Kidney (tissue), 14 donors: ENCODE measurements around the gene ST3GAL3. TPM values are rescaled to one million over a fixed set of nuclear protein-coding genes. Genes with fewer than 3 reads are reported as not detected.

Experiments
- DNase-seq, 5 donors: peaks; one replicate each; pipeline ENCODE4 v3.0.0-alpha.2; 2013 to 2020
- FAIRE-seq: peaks from 2 replicates; lab custom pipeline; 2012; peaks lifted over from hg19 to GRCh38; lab: Jason Lieb, UNC
- H3K27ac ChIP-seq, 2 donors: one replicate each; pipeline ENCODE4 v1.7.0; 2013; ENCODE audit warnings: low read depth in 2 of 2, low read length in 2 of 2, inconsistent platforms in 1 of 2
- H3K27me3 ChIP-seq: one replicate; pipeline ENCODE4 v1.7.1; 2013; ENCODE audit warnings: low read length, inconsistent platforms; ENCODE audit not compliant: control insufficient read depth, insufficient read depth
- H3K36me3 ChIP-seq, 3 donors: one replicate each; pipeline versions ENCODE4 v1.7.0 to v1.7.1; 2013; ENCODE audit warnings: low read length in 3 of 3, control low read depth in 1 of 3, inconsistent platforms in 1 of 3; ENCODE audit not compliant: insufficient read depth in 3 of 3, control insufficient read depth in 2 of 3
- H3K4me1 ChIP-seq, 3 donors: one replicate each; pipeline versions ENCODE4 v1.7.0 to v1.7.1; 2013; ENCODE audit warnings: low read length in 3 of 3, inconsistent platforms in 1 of 3, low read depth in 1 of 3; ENCODE audit not compliant: control insufficient read depth in 2 of 3, insufficient read depth in 2 of 3
- H3K4me3 ChIP-seq, 3 donors: one replicate each; pipeline versions ENCODE4 v1.7.0 to v1.8.1; 2013; ENCODE audit warnings: low read length in 3 of 3, control low read depth in 1 of 3, inconsistent platforms in 1 of 3
- H3K9ac ChIP-seq, 3 donors: one replicate each; pipeline versions ENCODE4 v1.7.0 to v1.7.1; 2013; ENCODE audit warnings: low read length in 3 of 3, control low read depth in 1 of 3, inconsistent platforms in 1 of 3
- H3K9me3 ChIP-seq, 3 donors: one replicate each; pipeline versions ENCODE4 v1.7.0 to v1.7.1; 2013; ENCODE audit warnings: low read length in 3 of 3, control low read depth in 1 of 3, inconsistent platforms in 1 of 3; ENCODE audit not compliant: control insufficient read depth in 2 of 3, insufficient read depth in 1 of 3
- intact Hi-C: fragments of 100-400 bp; cut with DNase I; formaldehyde crosslinking; loops from one replicate; pipeline ENCODE4 v1.11.1; 2022
- polyA plus RNA-seq: library from polyadenylated mRNA; stranded (reverse); fragments of 350-450 nt; fragmentation: Illumina TruSeq; extraction: RNeasy Lipid Tissue Mini Kit (QIAGEN cat#74804); gene quantifications from one replicate; pipeline ENCODE4 v1.2.3, GENCODE V29; 2014; ENCODE audit warnings: low read depth, low replicate concordance; ENCODE audit not compliant: insufficient read depth
- total RNA-seq: library from RNA; stranded (reverse); fragmentation: NEBNext Ultra II Directional; extraction: Animal tissue kit (Norgen Biotek cat#: 25700); gene quantifications from one replicate; pipeline ENCODE4 v1.2.1, GENCODE V29; 2021
- TF ChIP-seq, protein P1 (sequence below): IDR thresholded peaks from 3 replicates; pipeline ENCODE4 v1.5.1; 2012; ENCODE audit warnings: mild to moderate bottlenecking, moderate library complexity, borderline replicate concordance; ENCODE audit not compliant: insufficient read depth; ENCODE audit errors: extremely low read depth
- donor health status: control.
- donor health status: control.
- donor health status: control.
- donor health status: control.
- donor health status: control.
- donor health status: DM: yes; HTN: yes; CAD: no.
- donor health status: Normal renal cell carcinoma (clear cell type).

The ST3GAL3 gene
- total and polyA plus RNA-seq, 2 donors from 2014 or later, result 15.3 to 21.3 TPM

DNA sequence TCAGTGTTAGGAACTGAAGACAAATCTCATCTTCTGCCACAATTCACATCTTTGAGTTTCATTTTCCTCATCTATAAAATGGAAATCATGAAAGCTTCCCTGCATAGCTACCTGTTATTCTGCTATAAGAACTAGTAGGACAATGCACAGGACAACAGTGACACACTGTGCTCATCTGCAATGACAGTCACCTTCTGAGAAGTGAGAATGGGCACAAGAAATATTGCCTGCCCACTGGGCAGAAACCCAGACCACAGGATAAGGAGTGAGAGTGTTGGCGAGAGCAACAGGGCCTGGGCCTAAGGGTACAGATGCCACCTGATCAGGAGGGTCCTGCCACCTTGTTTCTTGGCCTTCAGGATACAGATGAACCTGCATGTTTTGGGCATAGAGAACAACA, 203.0 kb downstream of the ST3GAL3 start:
- Histone ChIP-seq H3K27ac (no peak overlapping the region), H3K4me1 (no peaks in the 10 kb centered on the region), H3K9ac (no peak overlapping the region), H3K27me3 (no peaks in the 10 kb centered on the region), H3K4me3 (no peak overlapping the region), H3K9me3 (no peaks in the 10 kb centered on the region), H3K36me3 (no peaks in the 10 kb centered on the region)
- intact Hi-C loops, result no loop called here
- TF ChIP-seq, protein P1, sequence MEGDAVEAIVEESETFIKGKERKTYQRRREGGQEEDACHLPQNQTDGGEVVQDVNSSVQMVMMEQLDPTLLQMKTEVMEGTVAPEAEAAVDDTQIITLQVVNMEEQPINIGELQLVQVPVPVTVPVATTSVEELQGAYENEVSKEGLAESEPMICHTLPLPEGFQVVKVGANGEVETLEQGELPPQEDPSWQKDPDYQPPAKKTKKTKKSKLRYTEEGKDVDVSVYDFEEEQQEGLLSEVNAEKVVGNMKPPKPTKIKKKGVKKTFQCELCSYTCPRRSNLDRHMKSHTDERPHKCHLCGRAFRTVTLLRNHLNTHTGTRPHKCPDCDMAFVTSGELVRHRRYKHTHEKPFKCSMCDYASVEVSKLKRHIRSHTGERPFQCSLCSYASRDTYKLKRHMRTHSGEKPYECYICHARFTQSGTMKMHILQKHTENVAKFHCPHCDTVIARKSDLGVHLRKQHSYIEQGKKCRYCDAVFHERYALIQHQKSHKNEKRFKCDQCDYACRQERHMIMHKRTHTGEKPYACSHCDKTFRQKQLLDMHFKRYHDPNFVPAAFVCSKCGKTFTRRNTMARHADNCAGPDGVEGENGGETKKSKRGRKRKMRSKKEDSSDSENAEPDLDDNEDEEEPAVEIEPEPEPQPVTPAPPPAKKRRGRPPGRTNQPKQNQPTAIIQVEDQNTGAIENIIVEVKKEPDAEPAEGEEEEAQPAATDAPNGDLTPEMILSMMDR, result no peak
- DNase-seq (no peak), FAIRE-seq (no peak)

DNA sequence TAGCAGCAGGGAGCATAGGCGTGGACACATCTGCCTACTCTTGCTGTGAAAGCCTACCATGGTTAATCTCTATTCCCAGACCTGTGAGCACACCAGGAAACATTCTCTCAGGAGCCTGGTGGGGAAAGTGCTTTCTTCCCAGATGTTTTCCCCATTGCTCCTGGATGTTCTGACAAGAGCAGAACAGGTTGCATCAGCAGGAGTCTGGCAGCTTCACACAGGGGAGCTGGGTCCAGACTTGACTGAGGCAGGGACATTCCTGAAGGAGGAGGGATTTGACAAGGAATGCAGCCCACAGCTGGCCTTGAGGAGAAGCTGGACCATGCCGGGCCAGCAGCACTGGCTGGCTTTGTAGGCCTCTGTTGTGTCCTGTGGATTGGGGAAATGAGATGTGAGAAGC, 205.3 kb downstream of the ST3GAL3 start:
- Histone ChIP-seq H3K9me3 (no peaks in the 10 kb centered on the region), H3K4me3 (no peak overlapping the region), H3K27ac (no peak overlapping the region), H3K4me1 (no peaks in the 10 kb centered on the region), H3K27me3 (no peaks in the 10 kb centered on the region), H3K9ac (no peak overlapping the region), H3K36me3 (no peaks in the 10 kb centered on the region)
- no peak for FAIRE-seq
- peak in 1 of 5 donors; percentile 36 for DNase-seq
- TF ChIP-seq, protein P1, result no peak
- intact Hi-C loops, result no loop called here

DNA sequence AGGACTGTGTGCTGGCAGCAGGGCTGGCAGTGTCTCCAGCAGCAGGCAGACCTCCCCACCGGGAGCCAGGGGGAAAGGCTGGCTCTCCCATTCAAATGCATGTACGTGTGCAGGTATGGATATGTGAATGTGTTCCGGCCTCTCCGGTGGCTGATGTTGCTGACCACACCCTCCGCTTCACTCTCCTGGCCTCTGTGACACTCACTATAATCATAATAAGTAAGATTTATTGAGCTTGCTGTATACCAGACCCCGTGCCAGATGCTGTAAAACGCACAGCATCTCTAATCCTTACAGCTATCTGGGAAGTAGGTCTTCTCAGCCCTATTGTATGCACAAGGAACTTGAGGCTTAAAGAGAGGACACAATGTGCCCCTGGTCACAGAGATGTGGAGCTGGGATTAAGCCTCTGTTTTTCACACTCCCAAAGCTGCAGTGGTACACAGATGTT, 205.7 kb downstream of the ST3GAL3 start:
- no peak overlapping the region for H3K4me3 ChIP-seq
- no peak overlapping the region for H3K9ac ChIP-seq
- no peaks in the 10 kb centered on the region for H3K36me3 ChIP-seq
- TF ChIP-seq, protein P1, result no peak
- H3K4me1 ChIP-seq, result no peaks in the 10 kb centered on the region
- H3K27me3 ChIP-seq, result no peaks in the 10 kb centered on the region
- DNase-seq, result no peak
- H3K9me3 ChIP-seq, result no peaks in the 10 kb centered on the region
- no peak for FAIRE-seq
- intact Hi-C loops, result no loop called here
- no peak overlapping the region for H3K27ac ChIP-seq
